Osteocyte (in vitro differentiated cells): Measurements from ENCODE around the gene SND1. TPM values are rescaled to one million over a fixed set of nuclear protein-coding genes. Genes with fewer than 3 reads are reported as not detected.

Experiments used
- DNase-seq: peaks from one replicate; pipeline ENCODE4 v3.0.0; 2021; ENCODE audit warnings: mixed read lengths; ENCODE audit not compliant: unreplicated experiment; ENCODE audit errors: extremely low spot score
- H3K27ac Mint-ChIP-seq: one replicate; pipeline ENCODE4 v1.8.0; 2021; ENCODE audit warnings: mild to moderate bottlenecking, mixed read lengths; ENCODE audit not compliant: unreplicated experiment
- H3K27me3 Mint-ChIP-seq: one replicate; pipeline ENCODE4 v1.8.0; 2021; ENCODE audit warnings: mixed read lengths; ENCODE audit not compliant: unreplicated experiment
- H3K36me3 Mint-ChIP-seq: one replicate; pipeline ENCODE4 v1.8.0; 2021; ENCODE audit warnings: mixed read lengths; ENCODE audit not compliant: unreplicated experiment
- H3K4me1 Mint-ChIP-seq: one replicate; pipeline ENCODE4 v1.8.0; 2021; ENCODE audit warnings: mixed read lengths; ENCODE audit not compliant: unreplicated experiment
- H3K4me3 Mint-ChIP-seq: one replicate; pipeline ENCODE4 v1.8.0; 2021; ENCODE audit warnings: mild to moderate bottlenecking, moderate library complexity, mixed read lengths; ENCODE audit not compliant: unreplicated experiment
- H3K9me3 Mint-ChIP-seq: one replicate; pipeline ENCODE4 v1.8.0; 2021; ENCODE audit warnings: mixed read lengths; ENCODE audit not compliant: unreplicated experiment
- total RNA-seq: library from RNA; stranded (reverse); gene quantifications from 2 replicates; pipeline ENCODE4 v1.2.1, GENCODE V29; 2021
- TF ChIP-seq, protein P1 (sequence below): fragments of 200-600 bp; sonication (generic); IDR thresholded peaks from 2 replicates; pipeline ENCODE4 v1.5.0; 2021; ENCODE audit warnings: antibody characterized with exemption, mild to moderate bottlenecking, moderate library complexity

Gene SND1
- total RNA-seq, 1 donor from 2014 or later, result 229 TPM

DNA sequence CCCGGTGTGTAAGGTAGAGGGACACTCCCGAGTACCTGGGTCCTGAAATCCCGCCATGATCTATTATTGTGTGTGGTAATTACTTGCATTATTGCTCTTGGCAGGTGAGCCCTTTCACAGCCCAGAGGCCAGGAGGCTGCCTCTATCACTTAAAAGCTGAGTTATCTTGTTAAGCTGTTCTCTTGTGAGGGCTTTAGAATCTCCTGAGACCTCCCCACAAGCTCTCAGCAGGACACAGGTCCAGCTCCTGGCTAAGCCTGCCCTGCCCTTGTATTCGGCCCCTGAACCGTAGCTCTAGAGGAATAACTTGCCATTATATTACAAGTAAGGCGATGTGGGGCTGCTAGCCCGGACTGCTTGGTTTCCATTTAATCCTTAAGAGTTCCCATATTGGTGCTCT is 13.9 kb downstream of the SND1 start:
- no peaks in the 10 kb centered on the region for H3K9me3 Mint-ChIP-seq
- peaks cover 11% of the 10 kb centered on the region for H3K36me3 Mint-ChIP-seq
- peaks cover 43% of the 10 kb centered on the region for H3K4me1 Mint-ChIP-seq
- no peak overlapping the region for H3K4me3 Mint-ChIP-seq
- H3K27me3 Mint-ChIP-seq, result no peaks in the 10 kb centered on the region
- no peak for DNase-seq
- TF ChIP-seq, protein P1, sequence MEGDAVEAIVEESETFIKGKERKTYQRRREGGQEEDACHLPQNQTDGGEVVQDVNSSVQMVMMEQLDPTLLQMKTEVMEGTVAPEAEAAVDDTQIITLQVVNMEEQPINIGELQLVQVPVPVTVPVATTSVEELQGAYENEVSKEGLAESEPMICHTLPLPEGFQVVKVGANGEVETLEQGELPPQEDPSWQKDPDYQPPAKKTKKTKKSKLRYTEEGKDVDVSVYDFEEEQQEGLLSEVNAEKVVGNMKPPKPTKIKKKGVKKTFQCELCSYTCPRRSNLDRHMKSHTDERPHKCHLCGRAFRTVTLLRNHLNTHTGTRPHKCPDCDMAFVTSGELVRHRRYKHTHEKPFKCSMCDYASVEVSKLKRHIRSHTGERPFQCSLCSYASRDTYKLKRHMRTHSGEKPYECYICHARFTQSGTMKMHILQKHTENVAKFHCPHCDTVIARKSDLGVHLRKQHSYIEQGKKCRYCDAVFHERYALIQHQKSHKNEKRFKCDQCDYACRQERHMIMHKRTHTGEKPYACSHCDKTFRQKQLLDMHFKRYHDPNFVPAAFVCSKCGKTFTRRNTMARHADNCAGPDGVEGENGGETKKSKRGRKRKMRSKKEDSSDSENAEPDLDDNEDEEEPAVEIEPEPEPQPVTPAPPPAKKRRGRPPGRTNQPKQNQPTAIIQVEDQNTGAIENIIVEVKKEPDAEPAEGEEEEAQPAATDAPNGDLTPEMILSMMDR, result no peak
- peak overlapping the region; percentile 74 for H3K27ac Mint-ChIP-seq

DNA sequence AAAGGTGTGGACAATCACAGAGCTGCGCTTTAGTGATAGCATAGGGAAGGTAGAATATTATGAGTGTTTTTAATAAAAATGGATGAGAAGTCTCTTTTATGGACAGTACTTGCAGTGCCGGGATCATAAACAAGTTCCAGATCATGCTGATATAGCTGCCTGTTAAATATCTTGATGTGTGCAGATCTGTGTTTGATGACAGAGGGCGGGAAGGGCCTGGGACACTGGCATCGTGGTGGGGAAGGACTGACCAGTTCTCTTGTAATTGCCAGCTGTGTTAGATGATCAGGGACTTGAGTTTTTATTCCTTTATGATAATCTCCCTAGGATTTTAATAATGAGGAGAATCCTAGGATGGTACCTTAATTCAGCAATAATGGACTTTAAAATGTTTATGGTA is 14.6 kb downstream of the SND1 start:
- peaks cover 43% of the 10 kb centered on the region for H3K4me1 Mint-ChIP-seq
- H3K36me3 Mint-ChIP-seq, result peaks cover 11% of the 10 kb centered on the region
- no peak for DNase-seq
- H3K9me3 Mint-ChIP-seq, result no peaks in the 10 kb centered on the region
- H3K4me3 Mint-ChIP-seq, result no peak overlapping the region
- TF ChIP-seq, protein P1, result no peak
- no peaks in the 10 kb centered on the region for H3K27me3 Mint-ChIP-seq
- H3K27ac Mint-ChIP-seq, result peak overlapping the region; percentile 74

DNA sequence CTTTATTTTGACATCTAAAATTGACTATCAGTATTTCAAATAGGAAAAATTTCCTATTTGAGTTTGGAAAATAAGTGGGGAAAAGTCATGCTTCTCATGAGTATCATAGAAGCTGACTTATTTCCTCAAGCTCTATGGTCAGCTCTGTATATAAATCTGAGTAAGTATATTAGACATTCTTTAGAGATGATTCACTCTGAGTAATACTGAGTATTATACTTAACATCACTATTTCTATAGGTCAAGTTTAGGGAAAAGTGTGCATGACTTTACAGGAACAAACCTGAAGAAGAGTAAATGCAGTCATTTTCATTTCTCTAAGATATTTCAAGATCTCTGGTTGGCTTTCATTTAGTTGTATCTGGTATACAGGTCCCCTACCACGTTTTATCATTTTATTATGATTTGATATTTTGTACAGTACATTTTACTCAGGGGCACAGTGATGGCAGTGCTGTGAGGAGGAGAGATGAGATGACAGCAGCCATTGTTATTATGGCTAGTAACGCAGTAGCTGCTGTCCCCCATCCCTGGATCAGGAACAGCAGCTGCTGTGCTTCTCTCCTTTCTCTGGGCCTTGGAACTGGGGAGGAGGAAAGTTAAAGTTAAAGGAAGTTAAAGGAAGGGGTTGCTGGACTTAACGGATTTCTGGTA is 15.2 kb downstream of the SND1 start:
- no peak for DNase-seq
- H3K27me3 Mint-ChIP-seq, result no peaks in the 10 kb centered on the region

GRCh38 chr7:127667759-127668530 is 16.0 kb downstream of the SND1 start:
- Mint-ChIP-seq H3K4me1 (peaks cover 43% of the 10 kb centered on the region), H3K9me3 (no peaks in the 10 kb centered on the region), H3K27ac (peak overlapping the region; percentile 74), H3K36me3 (peaks cover 18% of the 10 kb centered on the region), H3K27me3 (no peaks in the 10 kb centered on the region), H3K4me3 (no peak overlapping the region)
- TF ChIP-seq, protein P1, result no peak
- no peak for DNase-seq

More for the DNA sequence above, 15.2 kb downstream of the SND1 start:
- peaks cover 43% of the 10 kb centered on the region for H3K4me1 Mint-ChIP-seq
- H3K36me3 Mint-ChIP-seq, result peaks cover 15% of the 10 kb centered on the region
- TF ChIP-seq, protein P1, result no peak
- H3K4me3 Mint-ChIP-seq, result no peak overlapping the region
- H3K9me3 Mint-ChIP-seq, result no peaks in the 10 kb centered on the region
- H3K27ac Mint-ChIP-seq, result peak overlapping the region; percentile 74

- no peak for DNase-seq
- Mint-ChIP-seq H3K27ac (no peak overlapping the region), H3K27me3 (no peaks in the 10 kb centered on the region), H3K4me1 (peaks cover 40% of the 10 kb centered on the region), H3K4me3 (no peak overlapping the region), H3K36me3 (peaks cover 14% of the 10 kb centered on the region), H3K9me3 (no peaks in the 10 kb centered on the region)
- TF ChIP-seq, protein P1, result no peak
Measured at GRCh38 chr7:127671341-127671740, 19.3 kb downstream of the SND1 start.
